Measurements from ENCODE around the gene PRX.
"Not testable (repeated sequence)": the region's sequence is repeated elsewhere in the genome, so short reads cannot be mapped to it uniquely, and the experiment has no call there.

The PRX gene

GRCh38 chr19:40433391-40434216 is 20.4 kb upstream of the PRX start:
- DNase-seq (ENCODE audit: low read depth): peak; percentile 92

- DNase-seq (ENCODE audit: low read depth): not testable (repeated sequence)
Measured at GRCh38 chr19:40432760-40433159, 19.6 kb upstream of the PRX start.

GRCh38 chr19:40431698-40432097 is 18.5 kb upstream of the PRX start:
- DNase-seq (ENCODE audit: low read depth): no peak

- not testable (repeated sequence) for DNase-seq (ENCODE audit: low read depth)
Measured at GRCh38 chr19:40430242-40430641, 17.1 kb upstream of the PRX start.

GRCh38 chr19:40428197-40428596 is 15.0 kb upstream of the PRX start:
- DNase-seq (ENCODE audit: low read depth): not testable (repeated sequence)

GRCh38 chr19:40425450-40426287 is 12.5 kb upstream of the PRX start, which contains the start of gene SERTAD1:
TSS of gene SERTAD1 (minus strand) at chr19:40425992. CDS start at chr19:40423546, 2,446 bp downstream.
- DNase-seq (ENCODE audit: low read depth): peak; percentile 98

GRCh38 chr19:40424637-40425449 is 11.7 kb upstream of the PRX start:
- peak; percentile 40 for DNase-seq (ENCODE audit: low read depth)

GRCh38 chr19:40423938-40424337 is 10.8 kb upstream of the PRX start:
- DNase-seq (ENCODE audit: low read depth): no peak

- no peak for DNase-seq (ENCODE audit: low read depth)
Measured at GRCh38 chr19:40422748-40423566, 9.8 kb upstream of the PRX start.

- no peak for DNase-seq (ENCODE audit: low read depth)
Measured at GRCh38 chr19:40421993-40422747, 9.0 kb upstream of the PRX start.

GRCh38 chr19:40420766-40421765 is 7.9 kb upstream of the PRX start:
- DNase-seq (ENCODE audit: low read depth): peak; percentile 94

GRCh38 chr19:40420451-40420765 is 7.2 kb upstream of the PRX start:
- DNase-seq (ENCODE audit: low read depth): no peak

- no peak for DNase-seq (ENCODE audit: low read depth)
Measured at GRCh38 chr19:40419780-40420179, 6.6 kb upstream of the PRX start.

- DNase-seq (ENCODE audit: low read depth): no peak
Measured at GRCh38 chr19:40419066-40419612, 6.0 kb upstream of the PRX start.

GRCh38 chr19:40418040-40418439 is 4.9 kb upstream of the PRX start:
- DNase-seq (ENCODE audit: low read depth): no peak

GRCh38 chr19:40417643-40417981 is 4.4 kb upstream of the PRX start:
- no peak for DNase-seq (ENCODE audit: low read depth)

- peak; percentile 71 for DNase-seq (ENCODE audit: low read depth)
Measured at GRCh38 chr19:40416918-40417642, 3.9 kb upstream of the PRX start.

GRCh38 chr19:40415768-40416167 is 2.6 kb upstream of the PRX start:
- no peak for DNase-seq (ENCODE audit: low read depth)
